ENCODE results near the gene RTN3. TPM values are rescaled to one million over a fixed set of nuclear protein-coding genes. Genes with fewer than 3 reads are reported as not detected.

RTN3 gene
- total and polyA plus RNA-seq, 4 donors = 82.1 to 102 (median 92.6) TPM

GRCh38 chr11:63802637-63803414, 121.5 kb downstream of the RTN3 start:
- H3K27me3 ChIP-seq (ENCODE audit: control insufficient read depth in 3 of 3, insufficient read depth in 3 of 3, low read length in 2 of 3) = no peaks in the 10 kb centered on the region
- H3K27ac ChIP-seq (ENCODE audit: low read depth in 1 of 2, low read length in 1 of 2) = no peak overlapping the region
- no peaks in the 10 kb centered on the region for H3K36me3 ChIP-seq (ENCODE audit: control insufficient read depth in 4 of 4, insufficient read depth in 4 of 4, low read length in 4 of 4)
- H3K9me3 ChIP-seq (ENCODE audit: control insufficient read depth in 4 of 4, insufficient read depth in 3 of 4, low read length in 3 of 4) = no peaks in the 10 kb centered on the region
- H3K4me1 ChIP-seq (ENCODE audit: control insufficient read depth in 5 of 5, insufficient read depth in 5 of 5, low read length in 5 of 5) = no peaks in the 10 kb centered on the region
- TF ChIP-seq CTCF (IDR thresholded peaks at IDR 0.05; ENCODE audit: control extremely low read depth, extremely low read depth) = no peak
- no peak overlapping the region for H3K4me3 ChIP-seq
- H3K9ac ChIP-seq (ENCODE audit: insufficient read depth in 1 of 2, low read length in 2 of 2) = no peak overlapping the region
- ATAC-seq (ENCODE audit: insufficient read depth, low FRiP score) (no peak), DNase-seq (no peak)
- 85 to 88% methylated on average over 10 of the region's 10 CpGs for WGBS, 2 donors

DNA sequence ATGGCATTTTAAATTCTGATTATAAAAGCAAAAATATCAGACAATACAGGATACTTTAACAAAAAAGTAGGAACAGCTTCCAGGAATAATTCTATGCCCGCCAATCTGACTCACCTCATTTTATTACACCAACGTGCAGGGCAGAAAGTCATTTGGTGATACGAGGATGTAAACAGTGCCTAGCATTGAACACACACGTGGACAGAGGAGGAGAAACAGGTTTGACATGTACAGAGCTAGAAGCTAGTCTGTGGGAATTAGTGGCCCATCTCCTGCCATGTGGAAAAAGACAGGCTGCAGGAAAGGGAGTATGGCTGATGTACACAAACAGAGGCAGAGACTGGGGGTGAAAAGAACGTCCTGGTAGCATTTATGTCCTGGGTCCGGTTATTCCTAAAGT, 123.0 kb downstream of the RTN3 start:
- DNase-seq (peak in 1 of 3 donors; percentile 5), ATAC-seq (ENCODE audit: insufficient read depth, low FRiP score) (no peak)
- no peak for TF ChIP-seq CTCF (IDR thresholded peaks at IDR 0.05; ENCODE audit: control extremely low read depth, extremely low read depth)
- no peak overlapping the region for H3K27ac ChIP-seq (ENCODE audit: low read depth in 1 of 2, low read length in 1 of 2)
- no peaks in the 10 kb centered on the region for H3K36me3 ChIP-seq (ENCODE audit: control insufficient read depth in 4 of 4, insufficient read depth in 4 of 4, low read length in 4 of 4)
- WGBS, 2 donors = 77 to 87% methylated on average over 6 of the region's 6 CpGs
- no peaks in the 10 kb centered on the region for H3K4me1 ChIP-seq (ENCODE audit: control insufficient read depth in 5 of 5, insufficient read depth in 5 of 5, low read length in 5 of 5)
- no peaks in the 10 kb centered on the region for H3K9me3 ChIP-seq (ENCODE audit: control insufficient read depth in 4 of 4, insufficient read depth in 3 of 4, low read length in 3 of 4)
- H3K4me3 ChIP-seq = no peak overlapping the region
- H3K9ac ChIP-seq (ENCODE audit: insufficient read depth in 1 of 2, low read length in 2 of 2) = no peak overlapping the region
- no peaks in the 10 kb centered on the region for H3K27me3 ChIP-seq (ENCODE audit: control insufficient read depth in 3 of 3, insufficient read depth in 3 of 3, low read length in 2 of 3)

DNA sequence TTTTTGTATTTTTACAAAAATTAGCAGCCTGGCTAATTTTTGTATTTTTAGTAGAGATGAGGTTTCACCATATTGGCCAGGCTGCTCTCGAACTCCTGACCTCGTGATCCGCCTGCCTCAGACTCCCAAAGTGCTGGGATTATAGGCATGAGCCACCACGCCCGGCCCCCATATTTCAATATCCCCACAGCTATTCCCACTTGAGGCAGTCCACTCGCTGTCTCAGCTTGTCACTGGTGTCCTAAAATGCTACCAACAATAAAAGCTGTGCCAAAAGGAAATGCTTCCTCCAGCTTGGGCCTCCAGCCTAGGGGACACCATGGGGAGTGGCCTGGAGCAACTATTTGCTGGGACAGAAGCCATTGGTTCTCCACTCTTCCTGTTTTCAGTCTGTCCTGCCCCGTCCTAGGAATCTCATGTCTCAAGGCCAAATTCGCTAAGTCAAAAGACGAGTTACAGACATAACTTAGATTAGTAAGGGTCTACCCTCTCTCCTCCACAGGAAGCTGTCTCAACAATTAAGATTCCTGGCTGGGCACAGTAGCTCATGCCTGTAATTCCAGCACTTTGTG, 124.6 kb downstream of the RTN3 start:
- H3K9ac ChIP-seq (ENCODE audit: insufficient read depth in 1 of 2, low read length in 2 of 2) = no peak overlapping the region
- H3K36me3 ChIP-seq (ENCODE audit: control insufficient read depth in 4 of 4, insufficient read depth in 4 of 4, low read length in 4 of 4) = no peaks in the 10 kb centered on the region
- no peaks in the 10 kb centered on the region for H3K9me3 ChIP-seq (ENCODE audit: control insufficient read depth in 4 of 4, insufficient read depth in 3 of 4, low read length in 3 of 4)
- no peak for ATAC-seq (ENCODE audit: insufficient read depth, low FRiP score)
- DNase-seq = peak in 2 of 3 donors; percentile 8 to 43
- no peaks in the 10 kb centered on the region for H3K27me3 ChIP-seq (ENCODE audit: control insufficient read depth in 3 of 3, insufficient read depth in 3 of 3, low read length in 2 of 3)
- H3K4me1 ChIP-seq (ENCODE audit: control insufficient read depth in 5 of 5, insufficient read depth in 5 of 5, low read length in 5 of 5) = no peaks in the 10 kb centered on the region
- H3K4me3 ChIP-seq = no peak overlapping the region
- H3K27ac ChIP-seq (ENCODE audit: low read depth in 1 of 2, low read length in 1 of 2) = peak overlapping the region in 1 of 2 donors; percentile 70
- WGBS, 2 donors = 65 to 84% methylated on average over 9 of the region's 9 CpGs
- no peak for TF ChIP-seq CTCF (IDR thresholded peaks at IDR 0.05; ENCODE audit: control extremely low read depth, extremely low read depth)

Small RNAs within 50 kb of the gene (small RNA-seq; reads per million reads assigned to genes)
- not detected for gene AP000753.3 (ENCODE audit: low replicate concordance)
- not detected for gene RN7SL596P (ENCODE audit: low replicate concordance)

Other genes with a start within 250 kb of the RTN3 start
- 1 to 10 TPM; 1.1 to 5.6 TPM for gene PLAAT5, start 190.3 kb upstream of the RTN3 start, total RNA-seq
- gene PLAAT5, start 190.3 kb upstream of the RTN3 start, polyA plus RNA-seq = 1 to 10 TPM; 2.5 to 3.8 TPM
- 1 to 10 TPM in 1 of 2 donors, under 1 TPM in 1; 0.43 to 1.3 TPM for gene LGALS12, start 175.4 kb upstream of the RTN3 start, total RNA-seq
- under 1 TPM; 0.75 to 0.98 TPM for gene LGALS12, start 175.4 kb upstream of the RTN3 start, polyA plus RNA-seq
- 100 to 1,000 TPM in 1 of 2 donors, 10 to 100 TPM in 1; 49.7 to 133 TPM for gene PLAAT4, start 144.7 kb upstream of the RTN3 start, total RNA-seq
- gene PLAAT4, start 144.7 kb upstream of the RTN3 start, polyA plus RNA-seq = 100 to 1,000 TPM; 163 to 336 TPM
- gene PLAAT2, start 118.1 kb upstream of the RTN3 start, total RNA-seq = 1 to 10 TPM; 2.2 to 8.3 TPM
- 10 to 100 TPM; 21.3 to 29.8 TPM for gene PLAAT2, start 118.1 kb upstream of the RTN3 start, polyA plus RNA-seq
- 100 to 1,000 TPM in 1 of 2 donors, 10 to 100 TPM in 1; 12.7 to 124 TPM for gene PLAAT3, start 67.1 kb upstream of the RTN3 start, total RNA-seq
- gene PLAAT3, start 67.1 kb upstream of the RTN3 start, polyA plus RNA-seq = 100 to 1,000 TPM in 1 of 2 donors, 10 to 100 TPM in 1; 55.5 to 232 TPM
- gene ATL3, start 10.1 kb upstream of the RTN3 start, total RNA-seq = 10 to 100 TPM; 50.7 to 79.5 TPM
- 10 to 100 TPM; 13.6 to 16.7 TPM for gene ATL3, start 10.1 kb upstream of the RTN3 start, polyA plus RNA-seq
- gene ZFTA, start 87.3 kb downstream of the RTN3 start, total RNA-seq = 10 to 100 TPM in 1 of 2 donors, 1 to 10 TPM in 1; 8.7 to 21.8 TPM
- 1 to 10 TPM; 4.1 to 4.6 TPM for gene ZFTA, start 87.3 kb downstream of the RTN3 start, polyA plus RNA-seq
- 10 to 100 TPM; 12.7 to 15.6 TPM for gene SPINDOC, start 132.0 kb downstream of the RTN3 start, total RNA-seq
- gene SPINDOC, start 132.0 kb downstream of the RTN3 start, polyA plus RNA-seq = 10 to 100 TPM in 1 of 2 donors, 1 to 10 TPM in 1; 9.9 to 23.9 TPM
- gene MARK2, start 157.6 kb downstream of the RTN3 start, total RNA-seq = 10 to 100 TPM; 35.3 to 42.9 TPM
- 10 to 100 TPM; 15.5 to 29.2 TPM for gene MARK2, start 157.6 kb downstream of the RTN3 start, polyA plus RNA-seq
- 1 to 10 TPM; 1.4 to 1.6 TPM for gene RCOR2, start 235.7 kb downstream of the RTN3 start, total RNA-seq
- gene RCOR2, start 235.7 kb downstream of the RTN3 start, polyA plus RNA-seq = under 1 TPM; 0.16 to 0.37 TPM